Progenitor cell of endocrine pancreas (in vitro differentiated cells): ENCODE results near the gene BCKDHB. TPM values are rescaled to one million over a fixed set of nuclear protein-coding genes. Genes with fewer than 3 reads are reported as not detected.

Experiments
- DNase-seq: peaks from one replicate; pipeline ENCODE4 v3.0.0; 2021; ENCODE audit warnings: low spot score; ENCODE audit not compliant: unreplicated experiment
- H3K27ac Mint-ChIP-seq: 2 replicates; pipeline ENCODE4 v1.8.0; 2021; ENCODE audit warnings: mild to moderate bottlenecking, moderate library complexity, mixed read lengths
- H3K27me3 Mint-ChIP-seq: 2 replicates; pipeline ENCODE4 v1.8.0; 2021; ENCODE audit warnings: mixed read lengths
- H3K36me3 Mint-ChIP-seq: 2 replicates; pipeline ENCODE4 v1.8.0; 2022; ENCODE audit warnings: mixed read lengths; ENCODE audit not compliant: insufficient read depth
- H3K4me1 Mint-ChIP-seq: 2 replicates; pipeline ENCODE4 v1.8.0; 2021; ENCODE audit warnings: low read depth, mixed read lengths
- H3K4me3 Mint-ChIP-seq: 2 replicates; pipeline ENCODE4 v1.8.0; 2021; ENCODE audit warnings: low read depth, mild to moderate bottlenecking, moderate library complexity, mixed read lengths
- H3K9me3 Mint-ChIP-seq: 2 replicates; pipeline ENCODE4 v1.8.0; 2021; ENCODE audit warnings: low read depth, mixed read lengths
- CTCF ChIP-seq: fragments of 200-600 bp; sonication (generic); IDR thresholded peaks from one replicate; pipeline ENCODE4 v1.5.0; 2021; ENCODE audit warnings: antibody characterized with exemption, mild to moderate bottlenecking; ENCODE audit not compliant: unreplicated experiment
- total RNA-seq: library from RNA; stranded (reverse); gene quantifications from 2 replicates; pipeline ENCODE4 v1.2.1, GENCODE V29; 2021

The BCKDHB gene
- total RNA-seq, 1 donor from 2014 or later, result 30.7 TPM

GRCh38 chr6:80197474-80197873, 91.0 kb downstream of the BCKDHB start:
- Mint-ChIP-seq H3K9me3 (no peaks in the 10 kb centered on the region), H3K27ac (no peak overlapping the region), H3K4me3 (no peak overlapping the region), H3K4me1 (peaks cover 7% of the 10 kb centered on the region), H3K36me3 (peaks cover 4% of the 10 kb centered on the region), H3K27me3 (no peaks in the 10 kb centered on the region)
- DNase-seq, result no peak
- TF ChIP-seq CTCF, result no peak

- H3K36me3 Mint-ChIP-seq, result peaks cover 6% of the 10 kb centered on the region
- TF ChIP-seq CTCF, result no peak
Observed at GRCh38 chr6:80197986-80198385, 91.5 kb downstream of the BCKDHB start.

GRCh38 chr6:80203283-80203682, 96.8 kb downstream of the BCKDHB start:
- Mint-ChIP-seq H3K4me1 (no peaks in the 10 kb centered on the region), H3K9me3 (no peaks in the 10 kb centered on the region), H3K4me3 (no peak overlapping the region), H3K27me3 (no peaks in the 10 kb centered on the region), H3K36me3 (peaks cover 8% of the 10 kb centered on the region), H3K27ac (no peak overlapping the region)
- no peak for DNase-seq
- no peak for TF ChIP-seq CTCF

More at GRCh38 chr6:80197986-80198385, 91.5 kb downstream of the BCKDHB start:
- Mint-ChIP-seq H3K27ac (no peak overlapping the region), H3K9me3 (no peaks in the 10 kb centered on the region), H3K27me3 (no peaks in the 10 kb centered on the region), H3K4me3 (no peak overlapping the region), H3K4me1 (peaks cover 7% of the 10 kb centered on the region)
- no peak for DNase-seq

GRCh38 chr6:80205404-80205803, 98.9 kb downstream of the BCKDHB start:
- H3K9me3 Mint-ChIP-seq, result no peaks in the 10 kb centered on the region
- H3K4me3 Mint-ChIP-seq, result no peak overlapping the region
- H3K4me1 Mint-ChIP-seq, result no peaks in the 10 kb centered on the region
- no peak overlapping the region for H3K27ac Mint-ChIP-seq
- no peak for TF ChIP-seq CTCF
- no peaks in the 10 kb centered on the region for H3K27me3 Mint-ChIP-seq
- peaks cover 8% of the 10 kb centered on the region for H3K36me3 Mint-ChIP-seq
- no peak for DNase-seq

GRCh38 chr6:80206758-80207157, 100.3 kb downstream of the BCKDHB start:
- peaks cover 10% of the 10 kb centered on the region for H3K4me1 Mint-ChIP-seq
- no peak overlapping the region for H3K4me3 Mint-ChIP-seq
- H3K9me3 Mint-ChIP-seq, result peaks cover 2% of the 10 kb centered on the region
- no peaks in the 10 kb centered on the region for H3K27me3 Mint-ChIP-seq
- H3K27ac Mint-ChIP-seq, result no peak overlapping the region
- no peak for TF ChIP-seq CTCF
- DNase-seq, result no peak
- peaks cover 10% of the 10 kb centered on the region for H3K36me3 Mint-ChIP-seq
